WTC11 (cell line): ENCODE data around the gene CPNE9. TPM values are rescaled to one million over a fixed set of nuclear protein-coding genes. Genes with fewer than 3 reads are reported as not detected.

ENCODE experiments used
- ATAC-seq: fragments of 200-7000 bp; cut with Tn5 transposase; 2 replicates; pipeline ENCODE4 v1.10.0; 2021; ENCODE audit warnings: mild to moderate bottlenecking, moderate library complexity
- CTCF ChIA-PET: fragments of 300-600 bp; sonication (Branson Sonifier 250); formaldehyde crosslinking; loops from one replicate; lab custom pipeline; 2021; ENCODE audit warnings: antibody characterized with exemption; lab: Charles Lee
- POLR2A ChIA-PET: fragments of 350-600 bp; sonication (Branson Sonifier 250); formaldehyde crosslinking; loops from one replicate; lab custom pipeline; 2021; ENCODE audit warnings: antibody characterized with exemption; lab: Charles Lee
- DNase-seq: peaks from one replicate; pipeline ENCODE4 v3.0.0; 2021; ENCODE audit warnings: low spot score
- H3K27ac Mint-ChIP-seq: 2 replicates; pipeline ENCODE4 v1.8.0; 2021; ENCODE audit warnings: mixed read lengths
- H3K27me3 Mint-ChIP-seq: 2 replicates; pipeline ENCODE4 v1.8.0; 2021; ENCODE audit warnings: low read depth, mild to moderate bottlenecking, moderate library complexity, mixed read lengths
- H3K36me3 Mint-ChIP-seq: 2 replicates; pipeline ENCODE4 v1.8.0; 2021; ENCODE audit warnings: mixed read lengths
- H3K4me1 Mint-ChIP-seq: 2 replicates; pipeline ENCODE4 v1.8.0; 2022; ENCODE audit warnings: mixed read lengths
- H3K4me3 Mint-ChIP-seq: 2 replicates; pipeline ENCODE4 v1.8.0; 2021; ENCODE audit warnings: mild to moderate bottlenecking, moderate library complexity, mixed read lengths
- H3K9me3 Mint-ChIP-seq: 2 replicates; pipeline ENCODE4 v1.8.0; 2021; ENCODE audit warnings: mixed read lengths
- GRHL2 ChIP-seq: fragments of 250-450 bp; sonication (Bioruptor Pico); IDR thresholded peaks from 2 replicates; pipeline ENCODE4 v1.8.0; 2022; ENCODE audit warnings: mild to moderate bottlenecking, moderate library complexity; ENCODE audit not compliant: insufficient replicate concordance, severe bottlenecking
- IRF2 ChIP-seq: sonication (generic); formaldehyde crosslinking; IDR thresholded peaks from 2 replicates; pipeline ENCODE4 v1.8.0; 2022; ENCODE audit warnings: low read depth, missing genetic modification reagents, borderline replicate concordance
- JUN ChIP-seq: sonication (generic); formaldehyde crosslinking; IDR thresholded peaks from 2 replicates; pipeline ENCODE4 v1.8.0; 2023; ENCODE audit warnings: mild to moderate bottlenecking, missing genetic modification reagents
- NFE2L1 ChIP-seq: sonication (generic); formaldehyde crosslinking; IDR thresholded peaks from 2 replicates; pipeline ENCODE4 v1.8.1; 2023; ENCODE audit warnings: missing genetic modification reagents
- SMAD4 ChIP-seq: sonication (generic); formaldehyde crosslinking; IDR thresholded peaks from 2 replicates; pipeline ENCODE4 v1.8.0; 2022; ENCODE audit warnings: mild to moderate bottlenecking, missing genetic modification reagents
- ZNF121 ChIP-seq: sonication (generic); formaldehyde crosslinking; IDR thresholded peaks from 2 replicates; pipeline ENCODE4 v1.8.0; 2023; ENCODE audit warnings: missing genetic modification reagents
- total RNA-seq: library from RNA; stranded (reverse); gene quantifications from 3 replicates; pipeline ENCODE4 v1.2.3, GENCODE V29; 2021
- TF ChIP-seq, protein P1 (sequence below): sonication (generic); formaldehyde crosslinking; IDR thresholded peaks from 2 replicates; pipeline ENCODE4 v1.8.0; 2023; ENCODE audit warnings: missing genetic modification reagents, mild to moderate bottlenecking, borderline replicate concordance
- TF ChIP-seq, protein P2 (sequence below): sonication (generic); formaldehyde crosslinking; IDR thresholded peaks from 2 replicates; pipeline ENCODE4 v1.8.0; 2022; ENCODE audit warnings: mild to moderate bottlenecking, missing genetic modification reagents
- TF ChIP-seq, protein P3 (sequence below): sonication (generic); formaldehyde crosslinking; IDR thresholded peaks from 2 replicates; pipeline ENCODE4 v1.8.1; 2022; ENCODE audit warnings: mild to moderate bottlenecking, moderate library complexity, missing genetic modification reagents
- TF ChIP-seq, protein P4 (sequence below): fragments of 250-450 bp; sonication (Bioruptor Pico); IDR thresholded peaks from 2 replicates; pipeline ENCODE4 v1.9.0; 2021; ENCODE audit warnings: moderate library complexity, mild to moderate bottlenecking, inconsistent platforms, borderline replicate concordance
- TF ChIP-seq, protein P5 (sequence below): sonication (generic); formaldehyde crosslinking; IDR thresholded peaks from 2 replicates; pipeline ENCODE4 v1.8.1; 2023; ENCODE audit warnings: mild to moderate bottlenecking, moderate library complexity, missing genetic modification reagents

Gene CPNE9
- total RNA-seq, 1 experiment from 2014 or later, result 3.2 TPM

- ATAC-seq, result no peak
- Mint-ChIP-seq H3K36me3 (peaks cover 56% of the 10 kb centered on the region), H3K9me3 (peaks cover 12% of the 10 kb centered on the region), H3K27ac (no peak overlapping the region), H3K27me3 (no peaks in the 10 kb centered on the region), H3K4me3 (no peak overlapping the region), H3K4me1 (no peaks in the 10 kb centered on the region)
- POLR2A ChIA-PET, result no interaction called here
- TF ChIP-seq, protein P1, sequence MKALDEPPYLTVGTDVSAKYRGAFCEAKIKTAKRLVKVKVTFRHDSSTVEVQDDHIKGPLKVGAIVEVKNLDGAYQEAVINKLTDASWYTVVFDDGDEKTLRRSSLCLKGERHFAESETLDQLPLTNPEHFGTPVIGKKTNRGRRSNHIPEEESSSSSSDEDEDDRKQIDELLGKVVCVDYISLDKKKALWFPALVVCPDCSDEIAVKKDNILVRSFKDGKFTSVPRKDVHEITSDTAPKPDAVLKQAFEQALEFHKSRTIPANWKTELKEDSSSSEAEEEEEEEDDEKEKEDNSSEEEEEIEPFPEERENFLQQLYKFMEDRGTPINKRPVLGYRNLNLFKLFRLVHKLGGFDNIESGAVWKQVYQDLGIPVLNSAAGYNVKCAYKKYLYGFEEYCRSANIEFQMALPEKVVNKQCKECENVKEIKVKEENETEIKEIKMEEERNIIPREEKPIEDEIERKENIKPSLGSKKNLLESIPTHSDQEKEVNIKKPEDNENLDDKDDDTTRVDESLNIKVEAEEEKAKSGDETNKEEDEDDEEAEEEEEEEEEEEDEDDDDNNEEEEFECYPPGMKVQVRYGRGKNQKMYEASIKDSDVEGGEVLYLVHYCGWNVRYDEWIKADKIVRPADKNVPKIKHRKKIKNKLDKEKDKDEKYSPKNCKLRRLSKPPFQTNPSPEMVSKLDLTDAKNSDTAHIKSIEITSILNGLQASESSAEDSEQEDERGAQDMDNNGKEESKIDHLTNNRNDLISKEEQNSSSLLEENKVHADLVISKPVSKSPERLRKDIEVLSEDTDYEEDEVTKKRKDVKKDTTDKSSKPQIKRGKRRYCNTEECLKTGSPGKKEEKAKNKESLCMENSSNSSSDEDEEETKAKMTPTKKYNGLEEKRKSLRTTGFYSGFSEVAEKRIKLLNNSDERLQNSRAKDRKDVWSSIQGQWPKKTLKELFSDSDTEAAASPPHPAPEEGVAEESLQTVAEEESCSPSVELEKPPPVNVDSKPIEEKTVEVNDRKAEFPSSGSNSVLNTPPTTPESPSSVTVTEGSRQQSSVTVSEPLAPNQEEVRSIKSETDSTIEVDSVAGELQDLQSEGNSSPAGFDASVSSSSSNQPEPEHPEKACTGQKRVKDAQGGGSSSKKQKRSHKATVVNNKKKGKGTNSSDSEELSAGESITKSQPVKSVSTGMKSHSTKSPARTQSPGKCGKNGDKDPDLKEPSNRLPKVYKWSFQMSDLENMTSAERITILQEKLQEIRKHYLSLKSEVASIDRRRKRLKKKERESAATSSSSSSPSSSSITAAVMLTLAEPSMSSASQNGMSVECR (CRISPR knock-in tag), result no peak
- no peak for TF ChIP-seq GRHL2 (CRISPR knock-in tag)
- CTCF ChIA-PET, result interaction anchor here (1.7 kb wide), 1 partner anchor 66 kb away, joined by 3 read pairs; no protein-coding TSS in a partner anchor
- DNase-seq, result no peak
Measured at GRCh38 chr3:9660972-9661371, 42.7 kb upstream of the CPNE9 start.

DNA sequence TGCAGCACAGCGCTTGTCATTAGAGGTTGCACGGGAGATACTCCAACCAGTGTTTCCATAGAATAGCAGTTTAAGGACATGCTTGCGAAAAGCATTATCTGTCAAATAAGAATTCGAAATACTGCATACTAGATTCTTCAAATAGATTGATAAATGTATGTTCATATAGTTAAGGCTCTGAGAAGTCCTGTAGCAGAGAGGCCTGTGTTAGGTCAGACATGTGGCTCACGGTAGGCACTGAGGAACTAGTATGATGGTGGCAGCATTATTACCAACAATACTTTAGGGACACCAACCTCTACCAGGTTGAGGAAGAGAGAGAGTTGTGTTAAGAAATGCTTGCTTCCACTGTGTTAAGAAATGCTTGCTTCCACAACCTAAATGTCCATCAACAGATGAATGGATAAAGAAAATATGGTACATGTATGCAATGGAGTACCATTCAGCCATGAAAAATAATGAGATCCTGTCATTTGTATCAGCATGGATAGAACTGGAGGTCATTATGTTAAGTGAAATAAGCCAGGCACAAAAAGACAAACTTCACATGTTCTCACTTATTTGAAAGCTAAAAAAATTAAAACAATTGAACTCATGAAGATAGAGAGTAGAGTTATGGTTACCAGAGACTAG lies 39.4 kb upstream of the CPNE9 start:
- no peak for DNase-seq
- Mint-ChIP-seq H3K27me3 (no peaks in the 10 kb centered on the region), H3K4me1 (no peaks in the 10 kb centered on the region), H3K9me3 (peaks cover 12% of the 10 kb centered on the region), H3K4me3 (no peak overlapping the region), H3K36me3 (peaks cover 55% of the 10 kb centered on the region), H3K27ac (no peak overlapping the region; the same call in 1 of the 2 replicates)
- CTCF ChIA-PET, result no interaction called here
- TF ChIP-seq, protein P2, sequence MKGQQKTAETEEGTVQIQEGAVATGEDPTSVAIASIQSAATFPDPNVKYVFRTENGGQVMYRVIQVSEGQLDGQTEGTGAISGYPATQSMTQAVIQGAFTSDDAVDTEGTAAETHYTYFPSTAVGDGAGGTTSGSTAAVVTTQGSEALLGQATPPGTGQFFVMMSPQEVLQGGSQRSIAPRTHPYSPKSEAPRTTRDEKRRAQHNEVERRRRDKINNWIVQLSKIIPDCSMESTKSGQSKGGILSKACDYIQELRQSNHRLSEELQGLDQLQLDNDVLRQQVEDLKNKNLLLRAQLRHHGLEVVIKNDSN (CRISPR knock-in tag), result no peak
- TF ChIP-seq, protein P3, sequence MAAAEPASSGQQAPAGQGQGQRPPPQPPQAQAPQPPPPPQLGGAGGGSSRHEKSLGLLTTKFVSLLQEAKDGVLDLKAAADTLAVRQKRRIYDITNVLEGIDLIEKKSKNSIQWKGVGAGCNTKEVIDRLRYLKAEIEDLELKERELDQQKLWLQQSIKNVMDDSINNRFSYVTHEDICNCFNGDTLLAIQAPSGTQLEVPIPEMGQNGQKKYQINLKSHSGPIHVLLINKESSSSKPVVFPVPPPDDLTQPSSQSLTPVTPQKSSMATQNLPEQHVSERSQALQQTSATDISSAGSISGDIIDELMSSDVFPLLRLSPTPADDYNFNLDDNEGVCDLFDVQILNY (CRISPR knock-in tag), result no peak
- TF ChIP-seq SMAD4 (no peak), ZNF121 (CRISPR knock-in tag) (no peak), IRF2 (CRISPR knock-in tag) (no peak), JUN (CRISPR knock-in tag) (no peak), NFE2L1 (no peak), GRHL2 (CRISPR knock-in tag) (no peak)
- TF ChIP-seq, protein P4, sequence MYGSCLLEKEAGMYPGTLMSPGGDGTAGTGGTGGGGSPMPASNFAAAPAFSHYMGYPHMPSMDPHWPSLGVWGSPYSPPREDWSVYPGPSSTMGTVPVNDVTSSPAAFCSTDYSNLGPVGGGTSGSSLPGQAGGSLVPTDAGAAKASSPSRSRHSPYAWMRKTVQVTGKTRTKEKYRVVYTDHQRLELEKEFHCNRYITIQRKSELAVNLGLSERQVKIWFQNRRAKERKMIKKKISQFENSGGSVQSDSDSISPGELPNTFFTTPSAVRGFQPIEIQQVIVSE, result no peak
- TF ChIP-seq, protein P5, sequence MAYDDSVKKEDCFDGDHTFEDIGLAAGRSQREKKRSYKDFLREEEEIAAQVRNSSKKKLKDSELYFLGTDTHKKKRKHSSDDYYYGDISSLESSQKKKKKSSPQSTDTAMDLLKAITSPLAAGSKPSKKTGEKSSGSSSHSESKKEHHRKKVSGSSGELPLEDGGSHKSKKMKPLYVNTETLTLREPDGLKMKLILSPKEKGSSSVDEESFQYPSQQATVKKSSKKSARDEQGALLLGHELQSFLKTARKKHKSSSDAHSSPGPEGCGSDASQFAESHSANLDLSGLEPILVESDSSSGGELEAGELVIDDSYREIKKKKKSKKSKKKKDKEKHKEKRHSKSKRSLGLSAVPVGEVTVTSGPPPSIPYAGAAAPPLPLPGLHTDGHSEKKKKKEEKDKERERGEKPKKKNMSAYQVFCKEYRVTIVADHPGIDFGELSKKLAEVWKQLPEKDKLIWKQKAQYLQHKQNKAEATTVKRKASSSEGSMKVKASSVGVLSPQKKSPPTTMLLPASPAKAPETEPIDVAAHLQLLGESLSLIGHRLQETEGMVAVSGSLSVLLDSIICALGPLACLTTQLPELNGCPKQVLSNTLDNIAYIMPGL (CRISPR knock-in tag), result no peak
- POLR2A ChIA-PET, result no interaction called here
- no peak for ATAC-seq
